Uterus (tissue), 4 donors: ENCODE measurements around the gene ATP5F1D. TPM values are rescaled to one million over a fixed set of nuclear protein-coding genes. Genes with fewer than 3 reads are reported as not detected.
A peak's percentile ranks its signal among the peaks of the same experiment; 100 is the strongest.

Experiments used
- DNase-seq, 2 donors: peaks; one replicate each; pipeline ENCODE4 v3.0.0-alpha.2; 2019 to 2020
- H3K27ac ChIP-seq, 2 donors: fragments of 200-600 bp; sonication (generic); 1 replicate in 1 of 2; 2 replicates in 1 of 2; pipeline ENCODE4 v1.5.1; 2016 to 2018
- H3K27me3 ChIP-seq, 2 donors: fragments of 200-600 bp; sonication (generic); one replicate each; pipeline ENCODE4 v1.5.1; 2018 to 2019; ENCODE audit warnings: control low read depth in 1 of 2
- H3K36me3 ChIP-seq, 2 donors: fragments of 200-600 bp; sonication (generic); one replicate each; pipeline ENCODE4 v1.5.1; 2019; ENCODE audit warnings: control low read depth in 1 of 2
- H3K4me1 ChIP-seq, 2 donors: fragments of 200-600 bp; sonication (generic); one replicate each; pipeline ENCODE4 v1.5.1; 2018 to 2019; ENCODE audit warnings: control low read depth in 1 of 2
- H3K4me3 ChIP-seq, 2 donors: fragments of 200-600 bp; sonication (generic); 1 replicate in 1 of 2; 2 replicates in 1 of 2; pipeline ENCODE4 v1.5.1; 2018 to 2019; ENCODE audit warnings: mild to moderate bottlenecking in 1 of 2
- H3K9me3 ChIP-seq, 2 donors: fragments of 200-600 bp; sonication (generic); one replicate each; pipeline ENCODE4 v1.5.1; 2019; ENCODE audit warnings: control low read depth in 1 of 2
- CTCF ChIP-seq, 4 experiments: fragments of 200-600 bp in 2 of 4; fragments of 450-650 bp in 2 of 4; sonication (generic) in 2 of 4; IDR thresholded peaks; one replicate each; pipeline ENCODE4 v1.5.1; 2016 to 2019; ENCODE audit warnings: antibody characterized with exemption in 4 of 4, mild to moderate bottlenecking in 2 of 4, moderate library complexity in 1 of 4
- POLR2A ChIP-seq, 2 donors: fragments of 450-650 bp; IDR thresholded peaks; one replicate each; pipeline ENCODE4 v1.6.1; 2016; ENCODE audit warnings: antibody characterized with exemption in 2 of 2, mild to moderate bottlenecking in 1 of 2, moderate library complexity in 1 of 2
- intact Hi-C: fragments of 100-400 bp; cut with DNase I; formaldehyde crosslinking; loops from one replicate; pipeline ENCODE4 v1.15.1; 2023; ENCODE audit warnings: low total_unique reads
- total RNA-seq, 4 donors: library from RNA; depleted of rRNA in 3 of 4; stranded (reverse); fragments of >200 nt in 3 of 4; gene quantifications; one replicate each; pipeline versions ENCODE4 v1.1.0 to v1.2.4, GENCODE V29; 2014 to 2023
- donor health status: DM: yes; HTN: yes; CAD: no.

ATP5F1D gene
- total RNA-seq, 4 donors from 2014 or later: 4.7 to 164 (median 68.9) TPM

- DNase-seq: no peak
- intact Hi-C loops: no loop called here
Observed at GRCh38 chr19:1249990-1250436, 8.5 kb downstream of the ATP5F1D start.

GRCh38 chr19:1250437-1251260 is 9.1 kb downstream of the ATP5F1D start:
- Histone ChIP-seq H3K4me1 (peaks cover 0 to 24% of the 10 kb centered on the region in 2 donors), H3K36me3 (no peaks in the 10 kb centered on the region), H3K27me3 (no peaks in the 10 kb centered on the region), H3K4me3 (peak overlapping the region; percentile 70 to 86), H3K9me3 (no peaks in the 10 kb centered on the region), H3K27ac (peak overlapping the region; percentile 96 to 98)
- intact Hi-C loops: no loop called here
- TF ChIP-seq CTCF (IDR thresholded peaks at IDR 0.05) (no peak), POLR2A (IDR thresholded peaks at IDR 0.05) (peak in 1 of 2 donors; percentile 42)
- peak; percentile 63 to 75 for DNase-seq

More at GRCh38 chr19:1249990-1250436, 8.5 kb downstream of the ATP5F1D start:
- Histone ChIP-seq H3K27ac (peak overlapping the region; percentile 96 to 98), H3K4me3 (peak overlapping the region; percentile 70 to 86), H3K36me3 (no peaks in the 10 kb centered on the region), H3K27me3 (no peaks in the 10 kb centered on the region), H3K9me3 (no peaks in the 10 kb centered on the region), H3K4me1 (peaks cover 0 to 26% of the 10 kb centered on the region in 2 donors)
- TF ChIP-seq POLR2A (IDR thresholded peaks at IDR 0.05): no peak
- no peak for TF ChIP-seq CTCF (IDR thresholded peaks at IDR 0.05)

- Histone ChIP-seq H3K27ac (peak overlapping the region; percentile 96 to 98), H3K27me3 (no peaks in the 10 kb centered on the region), H3K4me3 (peak overlapping the region; percentile 70 to 86), H3K36me3 (no peaks in the 10 kb centered on the region), H3K9me3 (no peaks in the 10 kb centered on the region), H3K4me1 (peaks cover 0 to 24% of the 10 kb centered on the region in 2 donors)
- intact Hi-C loops: no loop called here
- DNase-seq: peak; percentile 67 to 78
- TF ChIP-seq CTCF (IDR thresholded peaks at IDR 0.05): no peak
- TF ChIP-seq POLR2A (IDR thresholded peaks at IDR 0.05): no peak
Observed at GRCh38 chr19:1251330-1252220, 10.0 kb downstream of the ATP5F1D start.

- H3K4me3 ChIP-seq: peak overlapping the region; percentile 70 to 86
- peaks cover 0 to 29% of the 10 kb centered on the region in 2 donors for H3K4me1 ChIP-seq
- peak in 1 of 2 donors; percentile 95 for DNase-seq
- no peaks in the 10 kb centered on the region for H3K9me3 ChIP-seq
- intact Hi-C loops: no loop called here
- H3K27me3 ChIP-seq: no peaks in the 10 kb centered on the region
- no peaks in the 10 kb centered on the region for H3K36me3 ChIP-seq
- TF ChIP-seq CTCF (IDR thresholded peaks at IDR 0.05): no peak
- TF ChIP-seq POLR2A (IDR thresholded peaks at IDR 0.05): no peak
- H3K27ac ChIP-seq: peak overlapping the region; percentile 96 to 98
Observed at GRCh38 chr19:1252221-1252820, 10.8 kb downstream of the ATP5F1D start.
